IMR-90 (cell line): ENCODE data around the gene MTTP.

ENCODE experiments used
- BHLHE40 ChIP-seq: fragments of 150-350 bp; IDR thresholded peaks from 2 replicates; pipeline ENCODE4 v1.6.1; 2016; ENCODE audit warnings: mild to moderate bottlenecking, low read depth, low read length
- CEBPB ChIP-seq: IDR thresholded peaks from 2 replicates; pipeline ENCODE4 v1.6.1; 2012; ENCODE audit warnings: low read depth, low read length, improper control_type of control experiment
- RAD21 ChIP-seq: IDR thresholded peaks from 2 replicates; pipeline ENCODE4 v1.6.1; 2012; ENCODE audit warnings: low read length, improper control_type of control experiment
- RFX5 ChIP-seq: IDR thresholded peaks from 2 replicates; pipeline ENCODE4 v1.8.0; 2012; ENCODE audit warnings: low read depth, mild to moderate bottlenecking, low read length, moderate library complexity
- TF ChIP-seq, protein P1 (sequence below): conservative IDR thresholded peaks from 2 replicates; pipeline ENCODE4 v1.5.1; 2012; ENCODE audit warnings: mild to moderate bottlenecking, low read depth, low read length, improper control_type of control experiment

- TF ChIP-seq, protein P1, sequence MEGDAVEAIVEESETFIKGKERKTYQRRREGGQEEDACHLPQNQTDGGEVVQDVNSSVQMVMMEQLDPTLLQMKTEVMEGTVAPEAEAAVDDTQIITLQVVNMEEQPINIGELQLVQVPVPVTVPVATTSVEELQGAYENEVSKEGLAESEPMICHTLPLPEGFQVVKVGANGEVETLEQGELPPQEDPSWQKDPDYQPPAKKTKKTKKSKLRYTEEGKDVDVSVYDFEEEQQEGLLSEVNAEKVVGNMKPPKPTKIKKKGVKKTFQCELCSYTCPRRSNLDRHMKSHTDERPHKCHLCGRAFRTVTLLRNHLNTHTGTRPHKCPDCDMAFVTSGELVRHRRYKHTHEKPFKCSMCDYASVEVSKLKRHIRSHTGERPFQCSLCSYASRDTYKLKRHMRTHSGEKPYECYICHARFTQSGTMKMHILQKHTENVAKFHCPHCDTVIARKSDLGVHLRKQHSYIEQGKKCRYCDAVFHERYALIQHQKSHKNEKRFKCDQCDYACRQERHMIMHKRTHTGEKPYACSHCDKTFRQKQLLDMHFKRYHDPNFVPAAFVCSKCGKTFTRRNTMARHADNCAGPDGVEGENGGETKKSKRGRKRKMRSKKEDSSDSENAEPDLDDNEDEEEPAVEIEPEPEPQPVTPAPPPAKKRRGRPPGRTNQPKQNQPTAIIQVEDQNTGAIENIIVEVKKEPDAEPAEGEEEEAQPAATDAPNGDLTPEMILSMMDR = no peak
- TF ChIP-seq RAD21 (no peak), BHLHE40 (no peak), RFX5 (no peak), CEBPB (no peak)
These were observed 44.7 kb upstream of the MTTP start for GRCh38 chr4:99529956-99530355.
